Right cardiac atrium (tissue), 5 donors: ENCODE data around the gene ANKRD27. TPM values are rescaled to one million over a fixed set of nuclear protein-coding genes. Genes with fewer than 3 reads are reported as not detected.
"Not testable (repeated sequence)": the region's sequence is repeated elsewhere in the genome, so short reads cannot be mapped to it uniquely, and the experiment has no call there.

ENCODE experiments used
- ATAC-seq, 2 donors: fragments of 200-7000 bp; cut with Tn5 transposase; one replicate each; pipeline versions ENCODE4 v1.8.0 to v1.9.1; 2020; ENCODE audit warnings: moderate library complexity in 2 of 2, mild to moderate bottlenecking in 1 of 2
- DNase-seq, 3 donors: peaks; one replicate each; pipeline ENCODE4 v3.0.0-alpha.2; 2020
- H3K27ac ChIP-seq: one replicate; pipeline ENCODE4 v1.5.1; 2013; ENCODE audit warnings: mild to moderate bottlenecking, low read length, control low read depth, moderate library complexity
- H3K27me3 ChIP-seq: one replicate; pipeline ENCODE4 v1.6.1; 2013; ENCODE audit not compliant: control insufficient read depth, insufficient read depth
- H3K4me1 ChIP-seq: one replicate; pipeline ENCODE4 v1.6.1; 2013; ENCODE audit warnings: low read length; ENCODE audit not compliant: control insufficient read depth, insufficient read depth
- H3K4me3 ChIP-seq: one replicate; pipeline ENCODE4 v1.5.1; 2013; ENCODE audit warnings: low read length, control low read depth
- H3K9me3 ChIP-seq: one replicate; pipeline ENCODE4 v1.6.1; 2013; ENCODE audit warnings: low read length; ENCODE audit not compliant: control insufficient read depth
- WGBS: extraction: QIAGEN DNeasy Blood & Tissue Kit; methylation state at CpG from one replicate; pipeline ENCODE4 v1.1.7; 2013; 5-methylcytosine and 5-hydroxymethylcytosine counted together
- intact Hi-C, 4 donors: fragments of 100-400 bp; cut with DNase I; formaldehyde crosslinking; loops; one replicate each; pipeline versions ENCODE4 v1.11.0 to v1.14.0; 2022 to 2023
- polyA plus RNA-seq: library from polyadenylated mRNA; stranded (reverse); fragments of 200-250 nt; gene quantifications from one replicate; pipeline ENCODE4 v1.2.3, GENCODE V29; 2013
- total RNA-seq, 4 donors: library from RNA; stranded (reverse); fragmentation: NEBNext Ultra II Directional; extraction: Animal tissue kit (Norgen Biotek cat#: 25700); gene quantifications; one replicate each; pipeline ENCODE4 v1.2.1, GENCODE V29; 2021
- donor health status: healthy with polysubstance abuse.
- donor health status: DM: no; HTN: yes; CAD: no.
- donor health status: DM: no; HTN: no; CAD: no.
- donor health status: DM: no; HTN: yes; CAD: no; lungs with severe emphysema.
- donor health status: DM: yes; HTN: yes; CAD: no.

Gene ANKRD27
- total and polyA plus RNA-seq, 5 donors = 8.4 to 27.9 (median 20.6) TPM

DNA sequence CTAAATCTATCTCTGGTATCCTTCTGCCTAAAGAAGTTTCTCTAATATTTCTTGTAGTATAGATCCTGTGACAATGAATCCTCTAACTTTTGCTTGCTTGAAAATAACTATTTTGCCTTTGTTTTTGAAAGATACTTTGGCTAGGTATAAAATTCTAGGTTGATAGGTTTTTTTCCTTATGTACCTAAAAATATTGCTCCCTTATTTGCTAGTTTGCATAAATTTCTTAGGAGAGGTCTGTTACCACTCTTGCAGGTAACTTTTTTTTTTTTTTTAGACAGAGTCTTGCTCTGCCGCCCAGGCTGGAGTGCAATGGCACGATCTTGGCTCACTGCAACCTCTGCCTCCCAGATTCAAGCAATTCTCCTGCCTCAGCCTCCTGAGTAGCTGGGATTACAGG, 29.0 kb upstream of the ANKRD27 start:
- 100% methylated on average over 2 of the region's 2 CpGs for WGBS
- H3K9me3 ChIP-seq, intact Hi-C loops, H3K4me1 ChIP-seq, H3K27ac ChIP-seq, DNase-seq, H3K4me3 ChIP-seq, H3K27me3 ChIP-seq, ATAC-seq: not testable (repeated sequence)

GRCh38 chr19:32702010-32702409, 27.0 kb upstream of the ANKRD27 start:
- no peaks in the 10 kb centered on the region for H3K9me3 ChIP-seq
- WGBS = 87% methylated on average over 5 of the region's 5 CpGs
- no peak for DNase-seq
- no peak overlapping the region for H3K4me3 ChIP-seq
- intact Hi-C loops = no loop called here
- no peak for ATAC-seq
- no peaks in the 10 kb centered on the region for H3K4me1 ChIP-seq
- no peak overlapping the region for H3K27ac ChIP-seq
- no peaks in the 10 kb centered on the region for H3K27me3 ChIP-seq

- H3K4me1 ChIP-seq, ATAC-seq, H3K9me3 ChIP-seq, H3K27ac ChIP-seq, intact Hi-C loops, H3K4me3 ChIP-seq, DNase-seq, H3K27me3 ChIP-seq: not testable (repeated sequence)
- WGBS = 95% methylated on average over 7 of the region's 7 CpGs
Observed at GRCh38 chr19:32700129-32700528, 25.1 kb upstream of the ANKRD27 start.

DNA sequence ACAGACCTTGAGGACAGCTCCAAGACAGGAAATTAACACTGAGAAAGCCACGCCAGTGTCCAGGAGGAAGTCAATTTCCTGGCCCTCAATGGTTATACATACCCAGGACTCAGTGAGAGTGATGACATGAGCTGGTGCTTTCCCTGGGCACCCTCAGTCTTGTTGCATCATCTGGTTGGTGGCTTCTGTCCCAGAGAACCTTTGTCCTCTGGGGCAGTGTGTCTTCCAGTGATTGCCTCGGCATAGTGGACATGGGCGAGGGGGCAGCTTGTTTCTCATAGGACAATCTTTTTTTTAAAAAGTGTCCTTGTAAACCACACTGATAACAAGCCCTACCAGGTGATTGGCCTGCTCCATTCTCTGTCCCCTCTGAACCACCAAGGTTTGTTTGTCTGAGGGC, 21.8 kb upstream of the ANKRD27 start:
- WGBS = 81% methylated on average over 3 of the region's 3 CpGs
- H3K27ac ChIP-seq, H3K9me3 ChIP-seq, DNase-seq, H3K27me3 ChIP-seq, H3K4me3 ChIP-seq, intact Hi-C loops, H3K4me1 ChIP-seq, ATAC-seq: not testable (repeated sequence)

DNA sequence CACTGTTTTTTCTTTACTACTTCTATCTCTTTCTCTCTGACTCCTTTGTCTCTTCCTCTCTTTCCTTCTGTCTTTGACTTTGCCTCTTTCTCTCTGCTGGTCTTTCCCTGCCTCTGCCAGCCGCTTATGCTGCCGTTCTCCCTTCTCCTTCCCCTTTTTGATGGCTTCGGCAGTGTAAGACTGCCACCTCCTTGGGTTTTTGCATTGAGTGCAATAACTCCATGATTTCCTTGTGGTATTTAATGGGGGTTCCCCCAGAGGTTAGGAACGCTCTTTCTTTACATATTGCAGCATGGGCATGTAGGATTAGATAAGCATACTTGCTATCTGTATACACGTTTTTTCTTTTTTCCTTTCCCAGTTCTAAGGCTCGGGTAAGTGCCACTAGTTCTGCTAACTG, 20.5 kb upstream of the ANKRD27 start:
- DNase-seq, ATAC-seq, H3K4me3 ChIP-seq, H3K27me3 ChIP-seq, H3K4me1 ChIP-seq, intact Hi-C loops, H3K27ac ChIP-seq, H3K9me3 ChIP-seq: not testable (repeated sequence)
- 69% methylated on average over 6 of the region's 6 CpGs for WGBS

- H3K4me3 ChIP-seq, intact Hi-C loops, H3K4me1 ChIP-seq, H3K27me3 ChIP-seq, DNase-seq, H3K9me3 ChIP-seq, H3K27ac ChIP-seq, ATAC-seq: not testable (repeated sequence)
- 26% methylated on average over 2 of the region's 2 CpGs for WGBS
Observed at GRCh38 chr19:32694851-32695250, 19.9 kb upstream of the ANKRD27 start.

DNA sequence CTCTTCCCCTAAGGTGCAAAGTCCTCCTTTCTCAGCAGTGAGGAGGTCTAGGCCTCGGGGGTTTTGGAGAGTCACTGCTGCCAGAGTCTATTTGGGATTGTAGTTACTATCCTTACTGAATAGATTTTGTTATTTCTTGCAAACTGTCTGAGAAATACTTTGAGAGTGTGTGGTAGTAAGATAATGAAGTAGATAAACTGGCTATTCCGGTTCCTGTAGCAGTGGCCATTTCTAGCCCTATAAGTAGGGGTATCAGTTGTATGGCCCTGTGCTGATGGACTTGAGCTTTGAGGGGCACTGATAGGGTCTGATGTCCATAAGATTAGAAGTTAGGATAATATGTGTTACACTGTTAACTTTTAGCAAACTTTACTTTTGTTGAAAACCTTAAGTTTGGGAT, 19.3 kb upstream of the ANKRD27 start:
- DNase-seq, H3K4me3 ChIP-seq, ATAC-seq, intact Hi-C loops, H3K4me1 ChIP-seq, H3K27me3 ChIP-seq, H3K27ac ChIP-seq, H3K9me3 ChIP-seq: not testable (repeated sequence)
- 48% methylated on average over 2 of the region's 2 CpGs for WGBS

DNA sequence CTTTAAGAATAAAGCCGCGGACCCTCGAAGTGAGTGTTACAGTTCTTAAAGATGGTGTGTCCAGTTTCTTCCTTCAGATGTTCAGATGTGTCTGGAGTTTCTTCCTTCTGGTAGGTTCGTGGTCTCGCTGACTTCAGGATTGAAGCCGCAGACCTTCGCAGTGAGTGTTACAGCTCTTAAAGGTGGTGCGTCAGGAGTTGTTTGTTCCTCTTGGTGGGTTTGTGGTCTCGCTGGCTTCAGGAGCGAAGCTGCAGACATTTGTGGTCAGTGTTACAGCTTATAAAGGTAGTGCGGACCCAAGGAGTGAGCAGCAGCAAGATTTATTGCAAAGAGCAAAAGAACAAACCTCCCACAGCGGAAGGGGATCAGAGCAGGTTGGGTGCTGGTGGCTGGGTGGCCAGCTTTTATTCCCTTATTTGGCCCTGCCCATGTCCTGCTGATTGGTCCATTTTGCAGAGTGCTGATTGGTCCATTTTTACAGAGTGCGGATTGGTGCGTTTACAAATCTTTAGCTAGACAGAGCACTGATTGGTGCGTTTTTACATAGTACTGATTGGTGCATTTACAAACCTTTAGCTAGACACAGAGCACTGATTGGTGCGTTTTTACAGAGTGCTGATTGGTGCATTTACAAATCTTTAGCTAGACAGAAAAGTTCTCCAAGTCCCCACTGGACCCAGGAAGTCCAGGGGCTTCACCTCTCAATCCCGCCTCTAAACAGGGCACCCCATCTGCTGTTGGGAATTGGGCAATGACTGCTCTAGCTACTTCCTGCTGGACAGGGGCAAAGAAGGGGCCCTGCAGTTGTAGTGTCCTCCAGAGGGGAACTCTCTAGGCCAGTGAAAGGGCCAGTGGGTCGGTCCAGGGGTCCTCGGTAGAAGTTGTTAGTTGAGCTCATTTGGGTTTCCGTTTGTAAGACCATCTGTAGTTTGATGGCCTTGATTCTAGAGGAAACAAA, 18.4 kb upstream of the ANKRD27 start:
- peak overlapping the region; percentile 53 for H3K4me3 ChIP-seq
- H3K27me3 ChIP-seq, H3K9me3 ChIP-seq, H3K4me1 ChIP-seq, intact Hi-C loops, DNase-seq, ATAC-seq, H3K27ac ChIP-seq: not testable (repeated sequence)
- WGBS = 88% methylated on average over 20 of the region's 20 CpGs

GRCh38 chr19:32692727-32693061, 17.7 kb upstream of the ANKRD27 start:
- peak in 1 of 2 donors; percentile 4 for ATAC-seq
- H3K27ac ChIP-seq = peak overlapping the region; percentile 46
- intact Hi-C loops = no loop called here

DNA sequence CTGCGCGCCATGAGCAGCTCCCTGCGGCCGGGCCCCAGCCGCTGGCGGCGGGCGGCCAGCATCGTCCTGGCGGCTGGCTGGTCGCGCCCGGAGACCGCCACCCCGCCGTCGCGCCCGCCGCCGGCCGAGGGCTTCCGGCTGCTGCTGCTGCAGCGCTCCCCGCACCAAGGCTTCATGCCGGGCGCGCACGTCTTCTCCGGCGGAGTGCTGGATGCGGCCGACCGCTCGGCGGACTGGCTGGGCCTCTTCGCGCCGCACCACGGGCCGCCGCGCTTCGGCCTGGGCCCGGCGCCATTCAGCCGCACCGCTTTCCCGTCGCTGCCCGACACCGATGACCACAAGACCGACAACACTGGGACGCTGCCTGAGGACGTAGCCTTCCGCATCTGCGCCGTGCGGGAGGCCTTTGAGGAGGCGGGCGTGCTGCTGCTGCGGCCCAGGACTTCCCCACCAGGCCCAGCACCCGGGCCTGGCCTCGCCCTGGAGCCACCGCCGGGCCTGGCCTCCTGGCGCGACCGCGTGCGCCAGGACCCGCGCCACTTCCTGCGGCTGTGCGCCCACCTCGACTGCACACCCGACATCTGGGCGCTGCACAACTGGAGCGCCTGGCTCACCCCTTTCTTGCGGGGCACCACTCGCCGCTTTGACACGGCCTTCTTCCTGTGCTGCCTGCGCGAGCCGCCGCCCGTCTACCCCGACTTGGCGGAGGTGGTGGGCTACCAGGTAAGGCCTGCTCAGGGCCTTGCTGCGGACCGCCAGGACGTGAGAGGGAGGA, 17.2 kb upstream of the ANKRD27 start:
- intact Hi-C loops = no loop called here
- no peaks in the 10 kb centered on the region for H3K27me3 ChIP-seq
- H3K4me3 ChIP-seq = peak overlapping the region; percentile 53
- H3K9me3 ChIP-seq = no peaks in the 10 kb centered on the region
- 4% methylated on average over 93 of the region's 93 CpGs for WGBS
- peak overlapping the region; percentile 46 for H3K27ac ChIP-seq
- DNase-seq (peak; percentile 75 to 89 (median 88)), ATAC-seq (peak; percentile 84 to 86)
- peaks cover 2% of the 10 kb centered on the region for H3K4me1 ChIP-seq

More at GRCh38 chr19:32692727-32693061, 17.7 kb upstream of the ANKRD27 start:
- Histone ChIP-seq H3K27me3 (no peaks in the 10 kb centered on the region), H3K9me3 (no peaks in the 10 kb centered on the region), H3K4me3 (peak overlapping the region; percentile 53), H3K4me1 (peaks cover 2% of the 10 kb centered on the region)
- DNase-seq = no peak
- 33% methylated on average over 7 of the region's 7 CpGs for WGBS
